Activated CD8-positive, alpha-beta memory T cell treated with anti-CD3 and anti-CD28 coated beads for 48 hours (primary cell): ENCODE results near the gene ATF4.

Experiments
- DNase-seq, 3 experiments: peaks; one replicate each; pipeline ENCODE4 v3.0.0-alpha.2; 2020; ENCODE audit warnings: low read depth in 2 of 3, low spot score in 2 of 3

The ATF4 gene

GRCh38 chr22:39556970-39557841, 36.8 kb downstream of the ATF4 start:
- DNase-seq, result no peak

DNA sequence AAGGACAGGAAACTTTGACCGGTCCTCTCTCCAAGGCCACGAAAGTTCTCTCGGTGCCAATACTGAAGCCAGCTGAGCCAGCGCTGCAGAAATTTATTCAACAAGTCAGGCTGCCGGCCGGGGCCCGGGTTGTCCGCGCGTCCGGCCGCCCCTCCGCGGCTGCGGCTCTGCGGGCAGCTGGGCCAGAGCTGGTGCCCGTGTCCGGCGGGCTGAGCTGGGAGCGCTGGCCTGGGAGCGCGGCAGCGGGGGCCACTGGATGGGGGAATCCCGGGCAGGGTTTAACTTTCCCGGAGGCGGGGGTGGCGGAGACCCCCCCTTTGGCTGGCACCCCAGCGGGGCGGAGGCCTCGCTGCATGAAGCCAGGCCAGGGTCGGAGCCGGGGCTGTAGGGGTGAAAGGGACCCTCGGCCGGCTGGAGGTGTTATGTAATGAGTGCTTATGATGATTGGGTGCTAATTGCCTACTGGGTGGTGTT, 37.9 kb downstream of the ATF4 start:
- no peak for DNase-seq

DNA sequence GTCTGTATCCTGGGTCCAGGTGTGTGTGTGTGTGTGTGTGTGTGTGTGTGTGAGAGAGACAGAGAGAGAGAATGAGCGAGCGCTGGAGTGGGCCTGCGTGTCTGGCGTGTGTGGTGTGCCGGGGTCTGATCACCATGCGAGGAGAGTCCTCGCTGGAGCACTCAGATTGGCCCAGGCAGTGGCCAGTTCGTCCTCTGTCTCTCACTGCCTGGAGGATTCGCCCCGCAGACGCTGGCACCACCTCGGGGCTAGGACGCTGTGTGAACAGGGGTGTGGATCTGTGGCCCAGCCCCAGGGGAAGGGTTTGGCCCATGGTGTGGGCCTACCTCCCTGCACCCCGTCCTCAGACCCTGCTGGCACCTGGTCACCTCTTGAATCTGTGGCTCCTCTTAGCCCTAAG, 38.6 kb downstream of the ATF4 start:
- no peak for DNase-seq

DNA sequence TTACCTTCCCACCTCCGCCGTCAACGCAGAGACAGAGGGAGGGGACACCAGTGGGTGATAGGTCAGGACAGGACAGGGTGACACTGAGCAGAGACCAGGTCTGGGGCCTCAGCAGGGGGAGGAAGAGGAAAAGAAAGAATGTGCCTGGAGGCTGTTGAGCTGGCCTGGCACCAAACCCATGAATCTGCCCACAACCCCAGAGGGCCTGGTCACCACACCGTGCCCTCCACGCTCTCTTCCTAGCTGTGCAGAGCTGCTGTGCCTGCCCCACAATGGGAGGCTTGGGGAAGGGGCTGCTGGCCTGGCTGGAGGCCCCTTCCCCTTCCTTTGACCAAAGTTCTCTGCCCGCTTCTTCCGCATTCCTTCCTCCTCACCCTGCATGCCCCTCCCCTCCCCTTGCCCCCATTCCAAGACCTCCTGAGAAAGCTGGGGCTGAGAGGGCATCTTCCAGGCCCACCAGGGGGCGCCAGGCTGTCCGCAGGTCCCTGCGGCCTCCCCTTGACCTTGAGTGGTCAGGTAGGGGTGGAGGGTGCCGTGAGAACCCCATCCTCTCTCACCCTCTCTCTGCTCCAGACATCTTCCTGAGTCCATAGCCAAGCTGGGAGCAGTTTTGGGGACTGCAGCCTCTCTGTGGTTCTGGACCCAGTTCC, 39.2 kb downstream of the ATF4 start:
- no peak for DNase-seq

DNA sequence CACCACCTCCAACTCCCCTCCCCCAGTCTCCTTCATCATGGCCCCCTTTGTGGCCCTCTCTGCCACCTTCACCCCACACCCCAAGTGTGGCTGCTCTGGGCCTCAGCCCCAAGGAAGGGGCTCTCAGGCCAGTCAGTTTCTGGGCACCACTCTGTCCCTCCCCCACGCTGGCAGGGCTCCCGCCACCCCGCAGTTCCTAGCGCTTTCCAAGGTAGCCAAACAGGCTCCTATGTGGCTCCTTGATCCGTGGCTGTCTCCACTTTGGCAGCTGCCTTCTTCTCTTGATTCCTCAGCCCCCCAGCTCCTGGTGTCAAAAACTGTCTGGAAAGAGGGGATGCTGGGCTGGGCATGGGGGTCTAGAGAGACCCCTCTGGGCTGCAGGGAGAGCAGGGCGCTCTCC, 39.8 kb downstream of the ATF4 start:
- no peak for DNase-seq

- no peak for DNase-seq
These were observed 42.6 kb downstream of the ATF4 start for GRCh38 chr22:39562839-39563489.

- DNase-seq, result no peak
These were observed 43.4 kb downstream of the ATF4 start for GRCh38 chr22:39563571-39564428.

GRCh38 chr22:39565414-39565944, 45.1 kb downstream of the ATF4 start:
- DNase-seq, result no peak

DNA sequence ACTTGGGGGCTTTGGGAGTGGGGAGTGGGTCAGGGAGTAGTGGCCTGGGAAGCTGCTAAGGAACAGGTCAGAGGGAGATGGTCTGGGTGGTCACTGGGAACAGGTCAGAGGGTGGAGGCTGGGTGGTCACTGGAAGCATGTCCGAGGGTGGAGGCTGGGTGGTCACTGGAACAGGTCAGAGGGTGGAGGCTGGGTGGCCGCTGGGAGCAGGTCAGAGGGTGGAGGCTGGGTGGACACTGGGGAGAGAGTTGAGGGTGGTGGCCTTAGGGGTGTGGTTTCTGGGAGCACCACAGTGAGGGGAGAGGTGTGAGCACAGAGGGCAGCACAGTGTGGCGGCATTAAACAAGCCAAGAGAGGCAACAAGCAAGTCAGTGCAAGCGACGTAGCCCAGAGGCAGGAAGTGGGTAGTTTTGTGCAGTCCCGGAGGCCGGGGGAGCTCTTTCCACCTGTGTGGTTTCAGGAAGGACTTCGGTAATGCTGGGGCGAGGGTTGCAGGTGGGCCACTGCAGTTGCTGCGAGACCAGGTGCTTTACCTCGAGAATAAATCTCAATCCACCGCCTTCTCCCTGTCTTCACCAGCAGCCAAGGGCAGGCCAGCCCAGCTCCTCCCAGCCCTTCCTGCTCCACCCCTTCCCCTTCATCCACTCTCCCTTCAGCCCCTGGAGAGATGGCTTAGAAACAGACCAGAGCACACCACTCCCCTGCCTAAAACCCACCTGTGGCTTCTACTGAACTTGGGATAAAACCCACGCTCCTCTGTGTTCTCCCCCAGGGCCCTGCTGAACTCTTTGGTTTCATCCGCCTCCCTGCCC, 47.0 kb downstream of the ATF4 start:
- DNase-seq, result no peak

DNA sequence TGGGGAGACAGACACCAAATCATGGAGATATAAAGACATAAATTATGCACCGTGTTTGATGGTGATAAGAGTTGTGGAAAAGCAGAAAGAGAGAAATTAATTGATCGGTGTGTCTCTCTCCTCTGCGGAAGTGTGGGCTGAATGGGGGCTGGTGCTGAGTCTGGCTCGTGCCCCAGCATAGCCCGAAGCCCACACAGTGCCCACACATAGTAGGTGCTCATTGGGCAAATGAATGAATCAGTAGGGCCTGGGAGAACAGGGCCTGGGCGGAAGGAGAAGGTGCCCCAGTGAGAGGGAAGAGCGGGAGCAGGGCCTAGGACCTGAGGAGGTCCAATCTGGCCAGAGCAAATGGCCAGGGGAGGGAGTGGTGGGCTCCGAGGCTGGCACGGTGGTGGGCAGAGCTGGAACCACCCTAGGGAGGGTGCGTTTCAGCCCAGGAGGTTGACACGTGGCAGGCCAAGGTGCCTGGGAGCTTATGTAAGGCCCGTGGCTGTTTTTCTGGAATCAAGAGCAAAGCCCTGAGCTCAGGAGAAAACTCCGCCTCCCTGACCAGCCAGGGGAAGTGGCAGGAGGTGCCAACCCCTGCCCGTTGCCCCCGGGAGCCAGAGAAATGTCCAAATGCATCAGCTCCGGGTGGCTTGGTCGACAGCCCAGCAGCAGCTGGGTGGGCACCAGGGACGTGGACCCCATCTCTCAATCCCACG, 48.1 kb downstream of the ATF4 start:
- DNase-seq, result no peak

DNA sequence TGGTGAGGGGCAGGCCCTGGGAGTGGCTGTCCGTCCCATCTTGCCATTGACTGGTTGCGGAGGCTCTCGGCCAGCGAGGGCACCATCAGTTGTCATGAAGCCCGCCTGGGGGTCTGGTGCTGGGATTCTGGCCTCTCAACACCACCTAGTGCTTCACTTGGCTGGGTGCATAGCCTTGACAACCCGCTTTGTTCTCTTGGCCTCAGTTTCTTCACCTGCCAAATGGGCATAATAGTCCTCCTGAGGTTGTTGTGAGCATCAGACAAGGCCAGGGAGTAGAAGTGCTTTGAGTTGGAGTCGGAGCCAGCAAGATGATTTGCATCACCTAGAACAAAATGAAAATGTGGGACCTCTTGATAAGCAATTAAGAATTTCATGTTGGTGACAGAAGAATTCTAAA, 48.7 kb downstream of the ATF4 start:
- no peak for DNase-seq

GRCh38 chr22:39570226-39570625, 49.9 kb downstream of the ATF4 start:
- no peak for DNase-seq

DNA sequence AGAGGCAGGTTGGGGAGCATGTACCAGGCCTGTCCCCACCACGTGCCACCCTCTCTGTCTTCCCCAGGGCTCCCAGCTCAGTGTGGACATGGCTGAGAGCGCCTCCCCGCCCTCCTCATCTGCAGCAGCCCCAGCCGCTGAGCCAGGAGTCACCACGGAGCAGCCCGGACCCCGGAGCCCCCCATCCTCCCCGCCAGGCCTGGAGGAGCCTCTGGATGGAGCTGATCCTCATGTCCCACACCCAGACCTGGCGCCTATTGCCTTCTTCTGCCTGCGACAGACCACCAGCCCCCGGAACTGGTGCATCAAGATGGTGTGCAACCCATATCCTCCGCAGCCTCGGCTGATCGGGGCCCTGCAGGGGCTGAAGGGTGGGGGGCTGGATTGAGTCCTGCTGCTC, 50.3 kb downstream of the ATF4 start, which contains the start of gene CACNA1I:
TSS of gene CACNA1I (plus strand) at position 89 of the 400 bp plus-strand sequence. CDS start at position 89, 0 bp downstream.
- DNase-seq, result no peak

GRCh38 chr22:39571538-39571937, 51.2 kb downstream of the ATF4 start:
- no peak for DNase-seq
